ENCODE data around the gene RNF186.

Gene RNF186

DNA sequence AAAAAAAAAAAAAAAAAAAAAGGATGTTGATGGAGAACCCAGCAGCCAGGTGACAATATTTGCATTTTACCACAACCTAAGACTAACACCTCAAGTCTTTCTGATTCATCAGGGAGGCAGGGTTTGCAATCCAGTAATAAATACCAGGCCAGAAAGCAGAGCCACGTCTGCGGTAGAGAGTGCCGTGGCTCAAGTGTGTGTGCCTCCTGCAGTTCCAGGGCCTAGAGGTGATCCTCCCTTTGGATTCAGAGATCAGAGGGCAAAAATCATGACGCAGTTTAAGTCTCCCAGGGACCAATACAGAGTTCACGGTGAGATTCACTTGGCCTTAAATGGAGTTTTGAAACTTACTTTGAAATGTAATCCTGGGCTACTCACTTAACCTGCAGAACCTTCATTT lies 50.2 kb downstream of the RNF186 start:
- no peak for DNase-seq (ENCODE audit: low read depth, low spot score)
